HCT116 (cell line): ENCODE data around the gene MISP.
A peak's percentile ranks its signal among the peaks of the same experiment; 100 is the strongest.

ENCODE experiments used
- EZH2 ChIP-seq: fragments of 200-600 bp; sonication (generic); IDR thresholded peaks from 2 replicates; pipeline ENCODE4 v1.6.1; 2017; ENCODE audit warnings: antibody characterized with exemption, mixed run types
- TF ChIP-seq, protein P1 (sequence below), 3 experiments: fragments of 200-600 bp in 1 of 3; sonication (generic) in 1 of 3; IDR thresholded peaks in 2 of 3; conservative IDR thresholded peaks in 1 of 3; 2 replicates each; pipeline ENCODE4 v1.5.1; 2012 to 2017; ENCODE audit warnings: low read depth in 2 of 3, low read length in 2 of 3, antibody characterized with exemption in 1 of 3, borderline replicate concordance in 1 of 3, control low read depth in 1 of 3, mild to moderate bottlenecking in 1 of 3, mixed read lengths in 1 of 3, mixed run types in 1 of 3, moderate library complexity in 1 of 3; ENCODE audit not compliant: insufficient read depth in 1 of 3

GRCh38 chr19:784541-784940 is 33.6 kb downstream of the MISP start:
- no peak for TF ChIP-seq EZH2
- TF ChIP-seq, protein P1, sequence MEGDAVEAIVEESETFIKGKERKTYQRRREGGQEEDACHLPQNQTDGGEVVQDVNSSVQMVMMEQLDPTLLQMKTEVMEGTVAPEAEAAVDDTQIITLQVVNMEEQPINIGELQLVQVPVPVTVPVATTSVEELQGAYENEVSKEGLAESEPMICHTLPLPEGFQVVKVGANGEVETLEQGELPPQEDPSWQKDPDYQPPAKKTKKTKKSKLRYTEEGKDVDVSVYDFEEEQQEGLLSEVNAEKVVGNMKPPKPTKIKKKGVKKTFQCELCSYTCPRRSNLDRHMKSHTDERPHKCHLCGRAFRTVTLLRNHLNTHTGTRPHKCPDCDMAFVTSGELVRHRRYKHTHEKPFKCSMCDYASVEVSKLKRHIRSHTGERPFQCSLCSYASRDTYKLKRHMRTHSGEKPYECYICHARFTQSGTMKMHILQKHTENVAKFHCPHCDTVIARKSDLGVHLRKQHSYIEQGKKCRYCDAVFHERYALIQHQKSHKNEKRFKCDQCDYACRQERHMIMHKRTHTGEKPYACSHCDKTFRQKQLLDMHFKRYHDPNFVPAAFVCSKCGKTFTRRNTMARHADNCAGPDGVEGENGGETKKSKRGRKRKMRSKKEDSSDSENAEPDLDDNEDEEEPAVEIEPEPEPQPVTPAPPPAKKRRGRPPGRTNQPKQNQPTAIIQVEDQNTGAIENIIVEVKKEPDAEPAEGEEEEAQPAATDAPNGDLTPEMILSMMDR (IDR thresholded peaks at IDR 0.05 in 2 of 3, conservative IDR thresholded peaks at IDR 0.05 in 1 of 3; ENCODE audit: borderline replicate concordance in 1 of 3, insufficient read depth in 1 of 3, low read depth in 2 of 3, low read length in 2 of 3): 0 out of 6 replicates have a peak, but pooled peaks of 1 of the 3 experiments have one; percentile 7
